ENCODE data around the gene FEM1A.

GRCh38 chr19:4744451-4745174 lies 46.9 kb upstream of the FEM1A start:
- TF ChIP-seq SMARCE1 (IDR thresholded peaks at IDR 0.05) = peak; percentile 49; the same call in 1 of the 2 replicates
- no peak for TF ChIP-seq SIX5 (IDR thresholded peaks at IDR 0.05; ENCODE audit: borderline replicate concordance in 1 of 2, insufficient read depth in 1 of 2, low read depth in 1 of 2, low read length in 2 of 2)
- no peak for TF ChIP-seq POLR2A (conservative IDR thresholded peaks at IDR 0.05)
- TF ChIP-seq USF1 (CRISPR knock-in tag; IDR thresholded peaks at IDR 0.05) = no peak
- no peak for TF ChIP-seq SMAD1 (IDR thresholded peaks at IDR 0.05; ENCODE audit: low read depth, low read length, partially characterized antibody)
- TF ChIP-seq ARNT (IDR thresholded peaks at IDR 0.05) = no peak
- TF ChIP-seq MAFK (IDR thresholded peaks at IDR 0.05; ENCODE audit: low read length) = no peak
- no peak for TF ChIP-seq CTCF (IDR thresholded peaks at IDR 0.05 in 2 of 3, conservative IDR thresholded peaks at IDR 0.05 in 1 of 3; ENCODE audit: insufficient read depth in 2 of 3, low read depth in 1 of 3, low read length in 3 of 3)
- no peak for TF ChIP-seq NR2C2 (CRISPR knock-in tag; IDR thresholded peaks at IDR 0.05)
- TF ChIP-seq NR2C2 (tag; IDR thresholded peaks at IDR 0.05) = no peak
- TF ChIP-seq REST (IDR thresholded peaks at IDR 0.05; ENCODE audit: borderline replicate concordance) = peak; percentile 71
- no peak for TF ChIP-seq REST (CRISPR knock-in tag; IDR thresholded peaks at IDR 0.05; ENCODE audit: low read depth)
- TF ChIP-seq ZNF24 (IDR thresholded peaks at IDR 0.05) = no peak
- no peak for TF ChIP-seq BACH1 (tag; IDR thresholded peaks at IDR 0.05)
- no peak for TF ChIP-seq NFIC (IDR thresholded peaks at IDR 0.05)
